Activated CD8-positive, alpha-beta memory T cell treated with anti-CD3 and anti-CD28 coated beads, Interleukin-2, amount 50 U/mL, for 48 hours (primary cell): ENCODE data around the gene TATDN2.
"Not testable (repeated sequence)": the region's sequence is repeated elsewhere in the genome, so short reads cannot be mapped to it uniquely, and the experiment has no call there.

ENCODE experiments used
- DNase-seq: peaks from one replicate; pipeline ENCODE4 v3.0.0-alpha.2; 2020

TATDN2 gene

DNA sequence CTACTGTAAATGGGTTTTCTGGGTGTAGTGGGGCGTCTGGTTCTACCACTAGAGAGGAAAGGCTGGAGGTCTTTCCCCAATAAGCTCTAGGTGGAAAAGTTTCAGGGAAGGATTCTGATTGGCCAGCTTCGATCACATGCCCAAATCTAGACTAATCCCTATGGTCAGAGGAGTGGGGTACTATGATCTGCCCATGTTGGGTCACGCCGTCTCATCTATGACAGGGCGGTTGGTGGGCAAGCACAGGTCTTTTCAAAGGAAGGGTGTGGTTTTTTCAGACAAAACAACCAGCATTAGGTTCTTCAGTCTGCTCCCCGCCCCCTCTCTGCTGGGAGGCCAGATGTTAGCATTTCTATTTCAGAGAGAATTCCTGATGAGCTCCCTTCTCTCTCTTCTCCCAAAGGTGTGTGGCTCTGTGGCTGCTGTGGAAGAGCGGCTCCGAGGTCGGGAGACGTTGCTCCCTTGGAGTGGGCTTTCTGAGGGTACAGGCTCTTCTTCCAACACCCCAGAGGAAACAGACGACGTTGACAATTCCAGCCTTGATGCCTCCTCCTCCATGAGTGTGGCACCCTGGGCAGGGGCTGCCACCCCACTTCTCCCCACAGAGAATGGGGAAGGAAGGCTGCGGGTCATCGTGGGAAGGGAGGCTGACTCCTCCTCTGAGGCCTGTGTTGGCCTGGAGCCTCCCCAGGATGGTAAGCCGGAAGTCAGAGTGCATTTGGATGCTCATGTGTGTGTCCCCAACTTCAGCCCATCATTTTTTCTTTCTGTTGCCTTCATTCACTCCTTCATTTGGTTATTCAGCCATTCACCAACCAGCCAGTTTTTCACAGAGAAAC lies 9.7 kb upstream of the TATDN2 start:
- peak; percentile 64 for DNase-seq

DNA sequence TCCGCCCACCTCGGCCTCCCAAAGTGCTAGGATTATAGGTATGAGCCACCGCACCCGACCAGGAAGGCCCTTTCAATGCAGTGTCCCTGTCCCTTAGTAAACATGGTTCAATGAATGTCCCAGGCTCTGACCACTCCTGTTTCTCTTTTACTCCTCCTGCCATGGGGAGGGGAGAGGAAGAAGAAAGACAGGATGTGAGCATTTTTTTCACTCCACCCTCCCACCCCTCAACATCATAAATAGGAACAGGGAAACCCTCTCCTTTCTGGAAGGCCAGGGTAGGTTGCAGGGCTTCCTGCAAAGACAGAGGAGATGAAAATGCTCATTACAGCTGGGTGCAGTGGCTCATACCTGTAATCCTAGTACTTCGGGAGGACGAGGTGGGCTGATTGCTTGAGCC lies 7.5 kb upstream of the TATDN2 start:
- DNase-seq, result no peak

DNA sequence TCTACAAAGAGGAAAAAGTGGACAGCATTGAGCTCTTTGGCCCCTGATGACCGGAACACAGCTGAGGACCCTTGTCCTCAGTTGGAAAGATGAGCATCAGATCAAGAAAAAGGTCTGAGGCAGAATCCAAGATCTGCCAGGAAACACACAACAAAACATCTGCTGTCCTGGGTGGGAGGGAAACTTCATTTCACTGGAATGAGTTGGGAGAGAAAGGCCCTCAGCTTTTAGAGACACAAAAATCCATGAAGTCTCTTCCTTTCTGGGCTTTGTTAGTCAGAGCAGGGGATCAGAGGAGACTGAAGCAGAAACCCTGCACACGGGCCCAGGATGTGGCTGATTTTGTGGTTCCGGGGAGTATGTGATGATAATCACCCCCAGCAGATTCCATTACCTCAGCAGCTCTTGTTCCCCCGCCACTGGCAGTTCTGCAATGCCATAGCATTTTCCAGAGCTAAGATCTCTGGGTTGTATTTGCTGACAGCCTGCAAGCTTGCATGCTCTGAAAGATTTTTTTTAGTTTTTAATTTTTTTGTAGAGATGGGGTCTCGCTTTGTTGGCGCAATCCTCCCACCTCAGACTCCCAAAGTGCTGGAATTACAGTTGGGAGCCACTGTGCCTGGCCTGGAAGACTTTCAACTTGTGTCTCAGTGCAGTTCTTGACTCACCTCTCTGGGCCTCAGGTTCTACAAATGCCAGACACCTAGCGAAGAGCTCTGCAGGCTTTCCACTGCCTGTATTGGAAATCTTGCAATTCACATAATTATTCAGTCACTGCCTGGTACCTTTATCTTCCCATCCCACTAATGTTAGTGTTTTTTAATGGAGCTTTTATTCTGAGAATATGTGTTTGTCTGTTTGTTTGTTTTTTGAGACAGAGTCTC lies 5.8 kb upstream of the TATDN2 start:
- DNase-seq, result peak; percentile 80

DNA sequence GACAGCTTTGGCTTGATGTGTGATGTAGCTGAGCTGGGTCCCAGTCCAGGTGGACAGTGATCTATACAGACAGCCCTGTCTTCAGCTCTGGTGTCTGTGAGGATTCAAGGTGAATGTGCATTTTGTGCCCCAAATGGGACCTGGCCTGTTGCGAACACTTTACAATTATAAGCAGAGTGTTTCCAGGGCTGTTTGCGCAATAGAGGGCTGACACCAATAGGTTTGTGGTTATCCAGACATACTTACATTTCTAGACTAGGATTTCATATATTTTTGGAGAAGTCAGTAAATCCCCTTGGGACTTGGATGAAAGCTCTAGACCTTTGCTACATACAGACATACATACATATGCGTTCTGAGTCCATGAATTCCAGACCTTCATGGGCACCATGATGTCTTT lies 4.2 kb upstream of the TATDN2 start:
- no peak for DNase-seq

DNA sequence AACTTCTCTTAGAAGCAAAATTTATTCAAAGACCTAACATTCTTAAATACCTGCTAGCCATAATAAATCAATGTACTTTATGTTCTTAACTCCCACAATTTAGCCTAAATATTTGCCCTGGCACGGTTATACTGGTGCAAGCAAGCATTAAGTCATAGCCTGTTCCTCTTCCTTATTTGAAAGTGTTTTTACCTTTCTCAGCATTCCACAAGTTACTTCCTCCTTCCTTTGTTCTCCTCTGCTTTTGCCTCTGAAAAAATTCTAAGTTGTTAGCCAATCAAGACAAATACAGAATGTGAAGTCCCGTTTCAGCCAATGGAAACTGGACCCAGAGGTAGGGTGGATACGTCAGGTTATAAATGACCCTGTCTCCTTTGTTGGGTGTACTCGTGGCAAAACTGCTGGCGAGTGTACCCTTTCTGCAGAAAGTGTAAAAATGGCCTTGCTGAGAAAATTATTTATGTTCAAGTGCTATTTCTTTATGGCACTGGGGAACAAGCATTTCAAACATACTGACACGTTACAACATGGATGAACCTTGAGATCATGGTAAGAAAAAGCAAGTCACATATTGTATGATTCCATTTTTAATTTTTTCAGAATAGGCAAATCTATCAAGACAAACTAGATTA lies 3.1 kb upstream of the TATDN2 start:
- DNase-seq, result no peak

DNA sequence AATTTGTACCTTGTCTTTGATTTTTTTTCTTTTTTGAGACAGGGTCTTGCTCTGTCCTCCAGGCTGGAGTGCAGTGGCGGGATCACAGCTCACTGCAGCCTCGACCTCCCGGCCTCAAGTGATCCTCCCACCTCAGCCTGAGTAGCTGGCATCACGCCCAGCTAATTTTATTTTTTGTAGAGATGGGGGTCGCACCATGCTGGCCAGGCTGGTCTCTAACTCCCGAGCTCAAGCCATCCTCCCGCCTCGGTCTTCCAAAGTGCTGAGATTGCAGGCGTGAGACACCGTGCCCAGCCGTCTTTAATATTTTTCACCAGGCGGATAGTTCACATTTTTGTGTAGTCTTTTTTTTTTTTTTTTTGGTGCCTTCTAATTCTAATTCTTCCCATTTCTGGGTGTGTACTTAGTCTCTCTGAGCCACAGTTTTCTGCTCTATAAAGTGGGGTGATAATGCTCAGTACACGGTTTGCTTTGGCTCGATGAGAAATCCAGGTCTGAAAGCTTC lies 528 bp upstream of the TATDN2 start:
- DNase-seq, result no peak

DNA sequence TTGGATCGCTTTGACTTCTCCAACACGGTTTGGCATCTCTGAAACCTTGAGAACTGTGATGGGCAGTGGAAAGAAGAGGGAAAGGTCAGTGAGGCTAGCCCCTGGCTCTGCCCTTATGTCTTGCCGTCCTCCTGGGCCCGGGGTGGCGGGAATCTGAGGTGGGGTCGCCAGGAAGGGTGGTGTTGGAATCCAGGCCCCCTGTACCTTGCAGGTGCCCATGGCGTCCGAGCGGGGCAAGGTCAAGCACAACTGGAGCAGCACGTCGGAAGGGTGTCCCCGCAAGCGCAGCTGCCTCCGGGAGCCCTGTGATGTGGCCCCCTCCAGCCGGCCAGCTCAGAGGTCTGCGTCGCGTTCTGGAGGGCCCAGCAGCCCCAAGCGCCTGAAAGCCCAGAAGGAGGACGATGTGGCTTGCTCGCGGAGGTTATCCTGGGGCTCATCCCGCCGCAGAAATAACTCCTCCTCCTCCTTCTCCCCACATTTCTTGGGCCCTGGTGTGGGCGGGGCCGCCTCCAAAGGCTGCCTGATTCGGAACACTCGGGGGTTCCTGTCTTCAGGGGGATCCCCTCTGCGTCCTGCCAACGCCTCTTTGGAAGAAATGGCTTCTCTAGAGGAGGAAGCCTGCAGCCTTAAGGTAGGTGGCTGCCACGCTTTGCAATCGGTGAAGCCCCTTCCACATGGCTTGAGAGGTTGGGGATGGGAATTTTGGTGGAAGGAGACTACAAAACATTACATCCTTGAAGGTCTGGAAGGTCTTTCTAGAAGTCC lies 907 bp downstream of the TATDN2 start:
- peak; percentile 85 for DNase-seq

DNA sequence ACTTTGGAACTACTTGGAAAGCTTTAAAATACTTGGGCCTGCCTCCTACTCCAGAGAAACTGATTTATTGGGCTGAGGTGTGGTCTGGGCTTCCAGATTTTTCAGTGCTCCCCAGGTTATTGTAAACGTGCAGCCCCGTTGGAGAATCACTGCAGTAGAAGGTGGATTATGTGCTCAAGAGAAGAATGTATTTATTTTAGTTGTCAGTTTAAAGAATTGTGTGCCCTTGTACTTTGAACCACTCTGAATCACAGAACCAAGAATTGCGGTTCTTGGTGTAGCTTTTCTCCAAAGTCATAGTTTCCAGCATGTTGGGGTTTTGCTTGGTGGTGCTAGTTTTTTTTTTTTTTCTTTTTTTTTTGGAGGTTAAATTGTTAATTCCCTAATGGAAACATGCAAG lies 1.6 kb downstream of the TATDN2 start:
- no peak for DNase-seq

DNA sequence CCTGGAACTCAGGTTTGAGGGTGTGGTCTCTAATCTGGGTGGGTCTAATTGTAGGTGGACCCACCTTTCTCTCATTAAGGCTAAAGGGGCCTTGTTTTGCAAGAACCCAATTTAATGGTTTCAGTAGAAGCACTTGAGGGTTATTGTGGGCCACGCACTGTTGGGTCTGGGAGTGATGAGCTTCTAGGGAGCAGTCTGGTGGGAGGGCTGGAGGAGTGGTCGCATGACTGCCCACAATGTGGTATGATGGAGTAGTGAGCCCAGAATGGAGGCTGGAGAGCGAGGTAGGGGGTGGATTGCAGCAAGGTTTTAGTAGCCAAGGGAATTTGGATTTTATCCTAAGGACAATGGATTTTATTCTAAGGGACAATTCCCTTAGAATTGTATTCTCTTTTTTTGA lies 2.7 kb downstream of the TATDN2 start:
- no peak for DNase-seq

DNA sequence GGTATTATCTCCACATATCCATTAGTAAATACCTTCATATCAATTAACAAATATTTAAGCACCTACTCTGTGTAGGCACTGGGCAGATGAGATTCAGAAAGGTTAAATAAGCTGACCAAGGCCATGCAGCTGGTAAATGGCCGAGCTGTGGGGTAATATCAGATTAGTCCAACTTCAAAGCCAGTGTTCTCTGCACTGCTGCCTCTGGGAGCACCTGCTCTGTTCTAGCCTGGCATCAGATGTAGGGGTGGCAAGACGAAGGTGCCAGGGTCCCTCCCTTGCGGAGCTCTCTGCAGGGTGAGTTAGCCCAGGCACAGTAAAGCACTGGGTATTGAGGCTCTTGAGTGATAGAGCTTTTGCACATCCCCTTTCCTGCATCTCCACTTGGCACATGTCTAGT lies 5.5 kb downstream of the TATDN2 start:
- no peak for DNase-seq

DNA sequence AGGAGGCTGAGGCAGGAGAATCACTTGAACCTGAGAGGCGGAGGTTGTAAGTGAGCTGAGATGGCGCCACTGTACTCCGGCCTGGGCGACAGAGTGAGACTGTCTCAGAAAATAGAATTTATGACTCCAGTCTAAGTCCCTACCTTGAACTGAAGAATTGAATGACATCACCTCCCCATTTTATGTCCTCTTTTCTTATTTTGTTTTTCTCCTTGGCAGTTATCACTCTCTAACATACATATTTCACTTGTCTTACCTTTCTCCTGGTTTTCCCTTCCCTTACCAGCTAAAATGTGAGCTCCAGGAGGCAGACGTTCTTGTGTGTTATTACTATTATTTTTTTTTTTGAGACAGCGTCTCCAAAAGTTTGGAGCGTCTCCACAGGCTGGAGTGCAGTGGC lies 7.6 kb downstream of the TATDN2 start:
- no peak for DNase-seq

DNA sequence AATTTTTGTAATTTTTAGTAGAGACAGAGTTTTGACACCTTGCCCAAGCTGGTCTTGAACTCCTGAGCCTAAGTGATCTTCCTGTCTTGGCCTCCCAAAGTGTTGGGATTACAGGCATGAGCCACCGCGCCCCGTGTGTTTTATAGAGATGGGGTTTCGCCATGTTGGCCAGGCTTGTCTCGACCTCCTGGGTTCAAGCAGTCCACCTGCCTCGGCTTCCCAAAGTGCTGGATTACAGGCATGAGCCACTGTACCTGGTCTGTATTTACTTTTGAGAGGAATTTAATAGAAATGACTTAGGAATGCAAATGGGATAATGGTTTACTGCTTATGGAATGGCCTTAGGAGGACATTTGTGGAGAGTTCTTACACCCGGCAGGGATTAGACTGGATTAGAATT lies 10.8 kb downstream of the TATDN2 start:
- DNase-seq, result no peak

DNA sequence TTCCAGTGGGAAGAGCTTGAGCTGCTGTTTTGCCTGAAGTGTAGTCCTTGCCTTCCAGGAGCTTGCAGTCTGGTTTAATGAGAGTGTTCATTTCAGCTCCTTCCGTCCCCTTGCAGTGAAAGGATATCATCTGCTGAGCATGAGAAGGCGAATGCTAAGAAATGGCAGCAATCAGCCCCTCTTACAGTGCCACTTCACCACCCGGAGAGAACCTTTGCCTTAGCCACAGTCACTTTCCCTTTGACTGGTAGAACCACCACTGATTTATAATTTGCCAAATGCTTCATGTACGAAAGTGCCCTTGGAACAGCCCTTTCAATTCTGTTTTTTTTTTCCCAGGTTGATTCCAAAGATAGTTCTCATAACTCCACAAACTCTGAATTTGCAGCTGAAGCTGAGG lies 11.5 kb downstream of the TATDN2 start:
- DNase-seq, result no peak

DNA sequence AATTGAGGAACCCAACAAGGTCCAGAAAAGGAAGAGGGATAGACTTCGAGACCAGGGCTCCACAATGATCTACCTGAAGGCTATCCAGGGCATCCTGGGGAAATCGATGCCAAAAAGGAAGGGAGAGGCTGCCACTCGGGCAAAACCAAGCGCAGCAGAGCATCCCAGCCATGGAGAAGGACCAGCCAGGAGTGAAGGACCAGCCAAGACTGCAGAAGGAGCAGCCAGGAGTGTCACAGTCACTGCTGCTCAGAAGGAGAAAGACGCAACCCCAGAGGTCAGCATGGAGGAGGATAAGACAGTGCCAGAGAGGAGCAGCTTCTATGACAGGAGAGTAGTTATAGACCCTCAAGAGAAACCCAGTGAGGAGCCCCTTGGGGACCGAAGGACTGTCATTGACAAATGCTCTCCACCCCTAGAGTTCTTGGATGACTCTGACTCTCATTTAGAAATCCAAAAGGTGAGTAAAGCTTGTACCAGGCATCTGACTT lies 12.0 kb downstream of the TATDN2 start:
- DNase-seq, result no peak

DNA sequence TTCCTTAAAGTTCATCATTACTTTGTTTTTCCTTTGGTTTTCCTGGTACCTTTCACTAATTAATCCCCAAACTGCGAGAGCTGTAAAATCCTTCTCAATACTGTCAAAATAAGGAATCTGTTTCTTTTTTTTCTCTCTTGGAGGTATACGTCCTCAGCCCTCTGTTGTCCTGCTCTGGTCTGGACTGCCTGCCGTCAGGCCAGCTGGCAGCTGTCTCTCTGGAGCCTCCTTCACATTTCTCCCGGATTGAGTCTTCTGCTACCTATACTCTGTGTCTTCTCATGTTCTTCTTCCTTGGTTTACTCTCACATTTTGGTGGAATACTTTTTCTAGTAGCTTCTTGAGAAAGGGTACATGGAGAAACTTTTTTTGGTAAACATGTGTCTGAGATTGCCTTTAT lies 13.8 kb downstream of the TATDN2 start:
- DNase-seq, result no peak

DNA sequence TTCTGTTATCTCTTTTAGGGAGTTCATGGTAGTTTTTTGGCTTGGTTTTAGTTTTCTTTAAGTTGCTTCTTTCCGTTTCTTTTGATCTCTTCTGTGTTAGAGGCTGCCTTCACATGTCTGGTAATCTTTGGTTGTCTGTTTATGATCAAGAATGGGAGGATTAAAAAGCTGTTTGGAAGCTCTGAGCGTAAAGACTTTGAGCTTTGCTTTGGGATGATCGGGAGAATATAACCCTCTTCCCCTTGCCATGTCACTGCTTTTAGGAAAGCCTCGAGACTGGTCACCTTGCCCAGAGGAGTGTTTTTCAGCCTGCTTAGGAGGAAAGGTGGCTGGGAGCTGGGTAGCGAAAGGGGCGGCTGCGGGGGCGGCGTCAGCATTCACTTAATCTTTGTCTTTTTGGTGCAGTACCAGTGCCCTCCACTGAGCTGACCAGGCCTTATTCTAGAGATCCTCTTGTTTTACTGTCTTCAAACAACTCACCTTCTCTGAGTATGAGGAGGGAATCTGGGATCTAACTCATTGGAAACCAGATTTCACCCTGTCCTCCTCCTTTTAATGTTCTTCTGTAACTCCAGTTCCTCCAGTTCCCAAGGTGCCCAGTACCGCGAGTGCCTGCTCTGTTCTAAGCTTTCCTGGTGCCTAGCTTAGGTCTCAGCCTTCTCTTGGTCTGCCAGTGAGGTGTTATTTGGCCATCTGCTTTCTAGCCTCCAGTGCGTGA lies 15.5 kb downstream of the TATDN2 start:
- DNase-seq, result peak; percentile 81

DNA sequence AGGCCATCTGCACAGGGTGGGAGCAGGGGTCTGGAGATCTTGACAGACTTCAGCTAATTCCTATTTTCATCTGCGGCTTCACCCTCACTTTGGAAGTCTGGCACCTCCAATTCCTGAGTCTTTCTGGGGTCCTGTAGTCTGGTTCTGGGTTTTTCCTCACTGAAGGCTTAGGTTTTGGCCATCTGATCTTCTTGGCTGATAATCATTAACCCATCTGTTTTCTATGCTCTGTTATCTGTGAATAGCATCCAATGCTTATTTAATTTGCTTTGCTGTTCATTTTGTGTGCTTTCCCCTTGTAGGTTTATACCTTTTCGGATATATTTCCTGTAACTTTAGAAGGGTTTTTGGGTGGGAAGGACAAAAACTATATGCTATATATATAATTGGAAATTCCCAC lies 17.6 kb downstream of the TATDN2 start:
- no peak for DNase-seq

DNA sequence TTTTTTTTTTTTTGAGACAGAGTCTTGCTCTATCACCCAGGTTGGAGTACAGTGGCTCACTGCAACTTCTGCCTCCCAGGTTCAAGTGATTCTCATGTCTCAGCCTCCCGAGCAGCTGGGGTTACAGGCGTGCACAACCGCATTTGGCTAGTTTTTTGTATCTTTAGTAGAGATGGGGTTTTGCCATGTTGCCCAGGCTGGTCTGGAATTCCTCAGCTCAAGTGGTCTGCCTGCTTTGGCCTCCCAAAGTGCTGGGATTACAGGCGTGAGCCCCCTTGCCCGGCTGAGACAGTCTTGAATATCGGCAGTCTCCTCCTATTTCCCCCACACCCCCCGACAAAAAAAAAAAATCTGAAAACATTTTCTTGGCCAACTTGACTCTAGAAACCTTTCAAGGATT lies 18.7 kb downstream of the TATDN2 start:
- not testable (repeated sequence) for DNase-seq

DNA sequence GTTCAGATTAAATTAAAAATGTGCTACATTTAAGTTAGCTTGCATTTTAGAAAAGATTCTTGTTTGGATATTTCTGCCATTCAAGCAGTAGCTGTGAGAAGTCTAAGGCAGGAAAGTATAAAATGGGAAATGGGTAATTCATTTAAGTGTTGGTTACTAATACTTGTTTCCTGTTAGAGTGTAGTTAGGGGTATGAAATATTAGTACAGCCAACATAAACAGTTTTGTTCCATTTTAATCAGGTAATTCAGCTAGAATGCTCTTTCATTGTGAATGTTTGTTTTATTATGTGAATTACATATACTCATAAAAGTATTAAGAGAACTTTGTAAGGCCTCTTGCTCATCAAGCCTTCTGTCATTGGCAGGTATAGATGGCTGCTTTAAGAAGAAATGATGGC lies 19.9 kb downstream of the TATDN2 start:
- no peak for DNase-seq

DNA sequence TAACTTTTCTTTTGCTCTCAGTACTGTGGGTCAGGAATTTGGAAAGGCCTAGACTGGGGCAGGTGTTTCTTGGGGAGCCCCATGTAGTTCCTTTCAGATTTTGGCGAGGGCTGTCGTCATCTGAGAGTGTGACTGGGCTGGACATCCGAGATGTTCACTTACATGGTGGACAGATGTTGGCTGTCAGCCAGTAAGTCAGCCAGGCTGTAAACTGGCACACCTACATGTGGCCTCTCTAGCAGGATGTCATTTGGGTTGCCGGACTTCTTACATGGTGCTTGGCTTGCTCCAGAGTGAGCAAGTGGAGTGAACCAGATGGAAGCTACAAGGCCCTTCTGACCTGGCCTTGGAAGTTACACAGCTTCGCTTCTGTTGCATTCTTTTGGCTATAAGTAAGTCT lies 20.7 kb downstream of the TATDN2 start:
- DNase-seq, result no peak

DNA sequence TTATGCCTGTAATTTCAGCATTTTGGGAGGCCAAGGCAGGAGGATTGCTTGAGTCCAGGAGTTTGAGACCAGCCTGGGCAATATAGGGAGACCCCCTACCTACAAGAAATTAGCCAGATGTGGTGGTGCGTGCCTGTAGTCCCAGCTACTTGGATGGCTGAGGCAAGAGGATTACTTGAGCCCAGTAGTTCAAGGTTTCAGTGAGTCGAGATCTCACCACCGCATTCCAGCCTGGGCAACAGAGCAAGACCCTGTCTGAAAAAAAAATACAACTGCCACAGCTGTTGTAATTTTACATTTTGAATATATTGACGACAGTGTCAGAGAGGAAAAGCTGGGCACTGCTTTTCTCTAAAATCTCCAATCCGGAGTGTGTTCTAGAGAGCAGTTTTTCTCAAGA lies 21.2 kb downstream of the TATDN2 start:
- DNase-seq, result no peak

DNA sequence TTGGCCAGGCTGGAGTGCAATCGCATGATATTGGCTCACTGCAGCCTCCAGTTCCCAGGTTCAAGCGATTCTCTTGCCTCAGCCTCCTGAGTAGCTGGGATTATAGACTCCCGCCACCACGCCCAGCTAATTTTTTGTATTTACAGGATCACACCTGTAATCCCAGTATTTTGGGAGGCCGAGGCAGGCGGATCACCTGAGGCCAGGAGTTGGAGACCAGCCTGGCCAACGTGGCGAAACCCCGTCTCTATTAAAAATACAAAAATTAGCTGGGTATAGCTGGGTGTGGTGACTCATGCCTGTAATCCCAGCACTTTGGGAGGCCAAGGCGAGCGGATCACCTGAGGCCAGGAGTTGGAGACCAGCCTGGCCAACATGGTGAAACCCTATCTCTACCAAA lies 24.2 kb downstream of the TATDN2 start:
- DNase-seq, result not testable (repeated sequence)
